ENCODE results near the gene TGM3. TPM values are rescaled to one million over a fixed set of nuclear protein-coding genes. Genes with fewer than 3 reads are reported as not detected.

Gene TGM3
- total RNA-seq, 1 donor from 2014 or later = 1.5 TPM

DNA sequence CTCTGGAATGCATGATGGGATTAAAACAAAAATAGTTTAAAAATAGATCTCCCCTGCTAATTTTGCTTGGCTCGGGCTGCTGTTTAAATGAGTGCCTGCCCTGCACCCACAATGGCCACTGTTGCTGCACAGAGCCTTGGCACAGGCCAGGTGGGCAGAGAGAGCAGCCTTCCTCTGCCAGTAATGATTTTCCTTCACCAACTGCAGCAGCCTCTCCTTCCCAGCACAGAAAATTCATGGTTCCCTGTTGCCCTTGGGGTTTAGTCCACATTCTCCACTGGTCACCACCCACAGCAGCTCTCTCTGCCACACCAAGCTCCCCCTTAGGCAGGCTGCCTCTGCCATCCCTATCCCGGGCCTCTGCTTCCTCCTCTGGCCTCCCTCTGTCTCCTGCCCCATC, 30.2 kb downstream of the TGM3 start:
- no peaks in the 10 kb centered on the region for H3K36me3 Mint-ChIP-seq
- no peak overlapping the region for H3K27ac Mint-ChIP-seq
- no peak for DNase-seq (ENCODE audit: extremely low spot score, unreplicated experiment)
- H3K9me3 Mint-ChIP-seq = no peaks in the 10 kb centered on the region
- peaks cover 16% of the 10 kb centered on the region for H3K27me3 Mint-ChIP-seq
- H3K4me3 Mint-ChIP-seq = no peak overlapping the region
- peaks cover 4% of the 10 kb centered on the region for H3K4me1 Mint-ChIP-seq (ENCODE audit: unreplicated experiment)
- TF ChIP-seq, protein P1, sequence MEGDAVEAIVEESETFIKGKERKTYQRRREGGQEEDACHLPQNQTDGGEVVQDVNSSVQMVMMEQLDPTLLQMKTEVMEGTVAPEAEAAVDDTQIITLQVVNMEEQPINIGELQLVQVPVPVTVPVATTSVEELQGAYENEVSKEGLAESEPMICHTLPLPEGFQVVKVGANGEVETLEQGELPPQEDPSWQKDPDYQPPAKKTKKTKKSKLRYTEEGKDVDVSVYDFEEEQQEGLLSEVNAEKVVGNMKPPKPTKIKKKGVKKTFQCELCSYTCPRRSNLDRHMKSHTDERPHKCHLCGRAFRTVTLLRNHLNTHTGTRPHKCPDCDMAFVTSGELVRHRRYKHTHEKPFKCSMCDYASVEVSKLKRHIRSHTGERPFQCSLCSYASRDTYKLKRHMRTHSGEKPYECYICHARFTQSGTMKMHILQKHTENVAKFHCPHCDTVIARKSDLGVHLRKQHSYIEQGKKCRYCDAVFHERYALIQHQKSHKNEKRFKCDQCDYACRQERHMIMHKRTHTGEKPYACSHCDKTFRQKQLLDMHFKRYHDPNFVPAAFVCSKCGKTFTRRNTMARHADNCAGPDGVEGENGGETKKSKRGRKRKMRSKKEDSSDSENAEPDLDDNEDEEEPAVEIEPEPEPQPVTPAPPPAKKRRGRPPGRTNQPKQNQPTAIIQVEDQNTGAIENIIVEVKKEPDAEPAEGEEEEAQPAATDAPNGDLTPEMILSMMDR (conservative IDR thresholded peaks at IDR 0.05) = no peak

DNA sequence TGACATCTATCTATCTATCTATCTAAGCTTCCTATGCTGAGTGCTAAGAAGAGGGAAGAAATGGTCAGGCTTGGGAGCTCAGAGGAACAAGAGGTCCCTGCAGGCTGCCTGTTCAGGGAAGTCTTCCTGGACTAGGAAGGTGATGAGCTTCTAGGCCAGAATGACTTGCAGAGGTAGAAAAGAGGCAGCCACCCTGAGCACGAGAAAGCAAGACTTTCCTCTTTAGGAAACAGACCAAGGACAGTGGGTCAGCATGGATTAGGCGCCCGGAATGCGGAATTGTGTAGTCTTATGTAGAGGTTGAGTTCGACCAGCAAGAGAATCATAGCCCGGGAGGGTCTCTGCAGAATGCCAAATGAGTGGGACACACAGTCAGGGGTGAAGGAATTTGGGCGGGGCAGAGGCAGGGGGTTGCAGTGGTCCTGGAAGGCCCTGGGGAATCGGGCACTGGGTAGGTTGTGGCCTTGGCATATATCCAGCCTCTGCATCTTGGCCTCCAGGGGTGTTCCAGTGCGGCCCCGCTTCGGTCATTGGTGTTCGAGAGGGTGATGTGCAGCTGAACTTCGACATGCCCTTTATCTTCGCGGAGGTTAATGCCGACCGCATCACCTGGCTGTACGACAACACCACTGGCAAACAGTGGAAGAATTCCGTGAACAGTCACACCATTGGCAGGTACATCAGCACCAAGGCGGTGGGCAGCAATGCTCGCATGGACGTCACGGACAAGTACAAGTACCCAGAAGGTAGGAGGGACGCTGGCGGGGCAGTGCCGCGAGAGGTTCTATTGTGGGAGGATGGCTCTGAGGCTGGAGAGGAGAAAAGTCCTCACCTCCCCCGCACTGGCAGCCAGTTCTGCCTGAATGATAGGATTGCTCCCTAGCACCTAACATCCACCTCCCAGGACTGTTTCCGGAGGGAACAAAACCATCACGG, 32.1 kb downstream of the TGM3 start:
- Mint-ChIP-seq H3K4me1 (ENCODE audit: unreplicated experiment) (peaks cover 4% of the 10 kb centered on the region), H3K27ac (no peak overlapping the region), H3K9me3 (no peaks in the 10 kb centered on the region), H3K36me3 (no peaks in the 10 kb centered on the region), H3K27me3 (peaks cover 12% of the 10 kb centered on the region), H3K4me3 (no peak overlapping the region)
- no peak for DNase-seq (ENCODE audit: extremely low spot score, unreplicated experiment)
- TF ChIP-seq, protein P1 (conservative IDR thresholded peaks at IDR 0.05) = no peak

DNA sequence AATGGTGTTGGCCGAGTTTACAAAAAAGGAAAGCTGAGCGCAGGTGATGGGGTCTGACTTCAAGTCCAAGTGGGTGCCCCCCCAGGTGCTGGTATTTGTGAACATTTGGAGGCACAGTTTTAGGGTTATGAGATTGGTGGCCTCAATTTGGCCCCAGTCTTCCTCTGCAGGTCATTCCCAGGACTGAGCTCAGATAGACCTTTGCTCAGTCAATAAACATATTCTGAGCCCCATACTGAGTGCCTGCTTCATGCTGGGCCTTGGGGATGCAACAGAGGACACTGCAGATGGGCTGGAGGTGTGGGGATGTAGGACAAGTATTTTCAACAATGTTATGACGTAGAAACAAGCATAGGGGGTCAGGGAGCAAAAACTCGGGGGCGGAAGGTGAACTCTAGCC, 33.5 kb downstream of the TGM3 start:
- Mint-ChIP-seq H3K9me3 (no peaks in the 10 kb centered on the region), H3K4me1 (ENCODE audit: unreplicated experiment) (peaks cover 4% of the 10 kb centered on the region), H3K36me3 (no peaks in the 10 kb centered on the region), H3K27ac (no peak overlapping the region), H3K27me3 (peaks cover 16% of the 10 kb centered on the region), H3K4me3 (no peak overlapping the region)
- TF ChIP-seq, protein P1 (conservative IDR thresholded peaks at IDR 0.05) = no peak
- no peak for DNase-seq (ENCODE audit: extremely low spot score, unreplicated experiment)

DNA sequence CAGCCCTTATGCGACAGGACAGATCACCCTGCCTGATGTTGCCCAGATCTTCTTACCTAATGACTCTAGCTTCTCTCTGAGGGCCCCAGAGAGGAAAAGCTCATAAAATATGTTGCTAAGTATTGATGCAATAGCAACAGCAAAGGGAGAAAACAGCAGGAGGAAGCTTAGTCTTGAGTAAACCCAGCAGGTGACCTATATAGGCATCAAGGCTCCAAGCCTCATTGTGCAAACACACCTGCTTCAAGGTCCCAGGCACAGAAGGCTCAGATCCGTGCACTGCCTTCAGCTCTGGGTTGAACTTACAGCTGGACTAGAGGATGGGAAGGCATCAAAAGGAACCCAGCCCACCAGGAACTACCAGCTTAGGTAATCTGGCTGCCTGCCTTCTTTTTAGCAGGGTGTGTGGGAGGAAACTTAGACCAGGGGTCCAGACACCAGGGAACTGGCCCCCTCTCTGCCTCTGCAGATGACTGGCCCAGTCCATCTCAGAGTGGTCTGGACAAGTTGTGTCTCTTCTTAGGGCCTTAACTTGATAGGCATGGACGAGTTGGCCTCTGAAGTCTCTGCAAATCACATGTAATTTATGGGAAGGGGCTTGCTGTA, 34.4 kb downstream of the TGM3 start:
- TF ChIP-seq, protein P1 (conservative IDR thresholded peaks at IDR 0.05) = no peak
- Mint-ChIP-seq H3K4me1 (ENCODE audit: unreplicated experiment) (peaks cover 4% of the 10 kb centered on the region), H3K27me3 (peaks cover 7% of the 10 kb centered on the region), H3K4me3 (no peak overlapping the region), H3K9me3 (no peaks in the 10 kb centered on the region), H3K36me3 (no peaks in the 10 kb centered on the region), H3K27ac (no peak overlapping the region)
- no peak for DNase-seq (ENCODE audit: extremely low spot score, unreplicated experiment)

DNA sequence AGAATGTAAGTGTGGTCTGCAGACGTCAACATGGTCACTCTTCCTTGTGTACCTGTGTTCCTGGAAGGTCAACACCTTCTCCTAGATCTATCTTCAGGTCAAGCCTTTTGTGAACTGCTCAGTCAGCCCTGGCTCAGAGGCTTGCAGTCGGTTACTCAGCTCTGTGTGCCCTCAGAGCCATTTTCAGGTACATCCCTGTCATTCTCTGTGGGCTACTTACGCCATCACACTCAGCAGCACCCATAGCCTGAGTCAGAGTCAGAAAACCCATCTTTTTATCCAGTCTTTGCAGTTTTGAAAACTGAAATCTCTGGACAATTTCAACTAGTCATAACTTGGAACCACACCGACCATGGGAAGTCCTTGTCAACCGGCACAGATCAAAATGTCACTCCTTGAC, 35.3 kb downstream of the TGM3 start:
- DNase-seq (ENCODE audit: extremely low spot score, unreplicated experiment) = no peak

More for the DNA sequence above, 35.3 kb downstream of the TGM3 start:
- Mint-ChIP-seq H3K4me1 (ENCODE audit: unreplicated experiment) (peaks cover 4% of the 10 kb centered on the region), H3K4me3 (no peak overlapping the region), H3K9me3 (no peaks in the 10 kb centered on the region), H3K27me3 (peaks cover 7% of the 10 kb centered on the region), H3K27ac (no peak overlapping the region), H3K36me3 (no peaks in the 10 kb centered on the region)
- TF ChIP-seq, protein P1 (conservative IDR thresholded peaks at IDR 0.05) = no peak
